C1 segment of cervical spinal cord (tissue), 14 donors: Measurements from ENCODE around the gene CELSR3.

Experiments
- DNase-seq, 14 donors: peaks; one replicate each; lab custom pipeline; 2025; lab: John Stamatoyannopoulos, UW

Gene CELSR3

DNA sequence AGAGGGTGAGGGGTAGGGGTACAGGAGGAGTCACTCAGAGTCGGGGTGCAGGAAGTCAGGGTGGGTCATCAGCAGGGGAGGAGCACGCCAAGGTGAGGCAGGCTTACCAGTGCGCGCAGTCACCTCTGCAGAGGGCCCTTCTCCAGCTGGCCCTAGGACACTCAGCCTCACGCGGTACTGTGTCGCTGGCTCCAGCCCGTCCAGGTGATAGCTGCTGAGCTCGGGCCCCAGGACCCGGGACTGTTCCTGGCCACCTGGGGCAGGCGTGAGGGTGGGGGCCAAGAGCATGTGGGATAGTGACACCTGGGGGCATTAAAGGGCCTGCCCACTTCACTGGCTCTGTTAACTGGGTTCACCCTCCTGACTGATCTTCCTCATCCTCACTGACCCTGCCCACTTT, 75.0 kb downstream of the CELSR3 start:
- DNase-seq: no peak
